Muscle of leg (tissue), 11 donors: ENCODE data around the gene PURA. TPM values are rescaled to one million over a fixed set of nuclear protein-coding genes. Genes with fewer than 3 reads are reported as not detected.

Experiments used
- DNase-seq: peaks from one replicate; pipeline ENCODE4 v3.0.0; 2013
- H3K27ac ChIP-seq: one replicate; pipeline ENCODE4 v1.5.1; 2013; ENCODE audit warnings: mild to moderate bottlenecking, low read length, control low read depth
- H3K27me3 ChIP-seq: one replicate; pipeline ENCODE4 v1.6.1; 2013; ENCODE audit warnings: low read length; ENCODE audit not compliant: control insufficient read depth, insufficient read depth
- H3K36me3 ChIP-seq: one replicate; pipeline ENCODE4 v1.6.1; 2013; ENCODE audit warnings: low read length; ENCODE audit not compliant: control insufficient read depth, insufficient read depth
- H3K4me1 ChIP-seq: one replicate; pipeline ENCODE4 v1.6.1; 2013; ENCODE audit warnings: low read length; ENCODE audit not compliant: control insufficient read depth, insufficient read depth
- H3K4me3 ChIP-seq: one replicate; pipeline ENCODE4 v1.5.1; 2013; ENCODE audit warnings: low read length, control low read depth
- H3K9me3 ChIP-seq: replicated peaks from 2 replicates; pipeline ENCODE4 v1.6.1; 2013; ENCODE audit warnings: low read depth, low read length; ENCODE audit not compliant: control insufficient read depth
- WGBS: methylation state at CpG from one replicate; pipeline ENCODE4 v1.1.5; 2013; ENCODE audit warnings: missing lambda C conversion rate; ENCODE audit not compliant: insufficient coverage; 5-methylcytosine and 5-hydroxymethylcytosine counted together
- polyA plus RNA-seq, 8 donors: library from polyadenylated mRNA; unstranded; fragments of 120-200 nt; gene quantifications; one replicate each; pipeline versions ENCODE4 v1.2.1 to v1.2.3, GENCODE V29; 2013; ENCODE audit warnings: inconsistent platforms in 1 of 8, low replicate concordance in 1 of 8; ENCODE audit not compliant: insufficient read length in 8 of 8, insufficient read depth in 1 of 8
- total RNA-seq: library from RNA; stranded (reverse); fragments of 120-200 nt; gene quantifications from one replicate; pipeline ENCODE4 v1.2.4, GENCODE V29; 2013

Gene PURA
- total and polyA plus RNA-seq, 9 donors, result 5.9 to 12.5 (median 8.2) TPM

- Histone ChIP-seq H3K36me3 (no peaks in the 10 kb centered on the region), H3K4me3 (peak overlapping the region; percentile 81), H3K9me3 (no peaks in the 10 kb centered on the region), H3K27ac (peak overlapping the region; percentile 77), H3K4me1 (peaks cover 13% of the 10 kb centered on the region), H3K27me3 (peaks cover 25% of the 10 kb centered on the region)
- WGBS, result under 1% methylated on average over 54 of the region's 65 CpGs
- DNase-seq, result peak; percentile 56
Observed at GRCh38 chr5:140114341-140115185, 654 bp downstream of the PURA start.

- H3K4me1 ChIP-seq, result peaks cover 13% of the 10 kb centered on the region
- DNase-seq, result no peak
- H3K36me3 ChIP-seq, result no peaks in the 10 kb centered on the region
- H3K27ac ChIP-seq, result no peak overlapping the region
- peaks cover 25% of the 10 kb centered on the region for H3K27me3 ChIP-seq
- H3K9me3 ChIP-seq, result no peaks in the 10 kb centered on the region
- peak overlapping the region; percentile 81 for H3K4me3 ChIP-seq
- no CpG with 5 or more reads among the region's 1 CpG for WGBS
Observed at GRCh38 chr5:140115186-140115500, 1.2 kb downstream of the PURA start.

GRCh38 chr5:140116716-140117115 is 2.8 kb downstream of the PURA start:
- no peak overlapping the region for H3K4me3 ChIP-seq
- no CpG with 5 or more reads among the region's 2 CpGs for WGBS
- H3K36me3 ChIP-seq, result no peaks in the 10 kb centered on the region
- peaks cover 13% of the 10 kb centered on the region for H3K4me1 ChIP-seq
- H3K27me3 ChIP-seq, result peaks cover 16% of the 10 kb centered on the region
- no peak for DNase-seq
- no peaks in the 10 kb centered on the region for H3K9me3 ChIP-seq
- H3K27ac ChIP-seq, result no peak overlapping the region

- Histone ChIP-seq H3K4me3 (no peak overlapping the region), H3K4me1 (peaks cover 13% of the 10 kb centered on the region)
- no CpG with 5 or more reads among the region's 3 CpGs for WGBS
Observed at GRCh38 chr5:140117523-140117922, 3.6 kb downstream of the PURA start.

GRCh38 chr5:140118302-140118936 is 4.5 kb downstream of the PURA start:
- DNase-seq, result peak; percentile 7
- Histone ChIP-seq H3K4me1 (peaks cover 8% of the 10 kb centered on the region), H3K36me3 (no peaks in the 10 kb centered on the region), H3K27me3 (peaks cover under 1% of the 10 kb centered on the region), H3K27ac (no peak overlapping the region), H3K9me3 (no peaks in the 10 kb centered on the region), H3K4me3 (no peak overlapping the region)
- no CpG with 5 or more reads among the region's 3 CpGs for WGBS

More at GRCh38 chr5:140117523-140117922, 3.6 kb downstream of the PURA start:
- DNase-seq, result no peak
- Histone ChIP-seq H3K9me3 (no peaks in the 10 kb centered on the region), H3K36me3 (no peaks in the 10 kb centered on the region), H3K27me3 (peaks cover 9% of the 10 kb centered on the region), H3K27ac (no peak overlapping the region)

- H3K27me3 ChIP-seq, result peaks cover 2% of the 10 kb centered on the region
- no peak within 1 kb of the TSS for H3K27ac ChIP-seq
- no peaks in the 10 kb centered on the region for H3K9me3 ChIP-seq
- no CpG with 5 or more reads among the region's 4 CpGs for WGBS
- no peaks in the 10 kb centered on the region for H3K36me3 ChIP-seq
- no peak for DNase-seq
- no peak within 1 kb of the TSS for H3K4me3 ChIP-seq
- H3K4me1 ChIP-seq, result no peaks in the 10 kb centered on the region
Observed at GRCh38 chr5:140125637-140126036, 11.7 kb downstream of the PURA start, which contains the start of gene IGIP. IGIP (plus strand) TSS chr5:140125937; CDS start chr5:140128477, 2,540 bp downstream.

- H3K27ac ChIP-seq, result no peak overlapping the region
- H3K4me3 ChIP-seq, result no peak overlapping the region
- peaks cover 2% of the 10 kb centered on the region for H3K27me3 ChIP-seq
- no peaks in the 10 kb centered on the region for H3K36me3 ChIP-seq
- no peaks in the 10 kb centered on the region for H3K9me3 ChIP-seq
- no peak for DNase-seq
- no peaks in the 10 kb centered on the region for H3K4me1 ChIP-seq
- WGBS, result 90% methylated on average over 2 of the region's 6 CpGs
Observed at GRCh38 chr5:140126315-140127012, 12.6 kb downstream of the PURA start.

- WGBS, result 80% methylated on average over 1 of the region's 5 CpGs
- no peaks in the 10 kb centered on the region for H3K4me1 ChIP-seq
Observed at GRCh38 chr5:140128376-140128775, 14.5 kb downstream of the PURA start.

GRCh38 chr5:140130949-140131733 is 17.2 kb downstream of the PURA start:
- H3K4me3 ChIP-seq, result no peak overlapping the region
- 44% methylated on average over 4 of the region's 5 CpGs for WGBS
- no peaks in the 10 kb centered on the region for H3K4me1 ChIP-seq
- H3K27me3 ChIP-seq, result no peaks in the 10 kb centered on the region
- no peak overlapping the region for H3K27ac ChIP-seq
- H3K9me3 ChIP-seq, result no peaks in the 10 kb centered on the region
- no peak for DNase-seq
- no peaks in the 10 kb centered on the region for H3K36me3 ChIP-seq

More at GRCh38 chr5:140128376-140128775, 14.5 kb downstream of the PURA start:
- no peak overlapping the region for H3K27ac ChIP-seq
- H3K4me3 ChIP-seq, result no peak overlapping the region
- H3K9me3 ChIP-seq, result no peaks in the 10 kb centered on the region
- no peak for DNase-seq
- H3K36me3 ChIP-seq, result no peaks in the 10 kb centered on the region
- H3K27me3 ChIP-seq, result peaks cover 2% of the 10 kb centered on the region
